GM18508 (cell line): ENCODE data around the gene INO80E.
"Not testable (repeated sequence)": the region's sequence is repeated elsewhere in the genome, so short reads cannot be mapped to it uniquely, and the experiment has no call there.

Experiments
- ATAC-seq: cut with Tn5 transposase; IDR thresholded peaks from one replicate; pipeline ENCODE4 v1.9.1; 2021; ENCODE audit warnings: moderate number of reproducible peaks; ENCODE audit not compliant: insufficient read depth, unreplicated experiment

INO80E gene

GRCh38 chr16:29995911-29996765 lies at the start of gene INO80E:
Gene INO80E, plus strand, starts transcription at chr16:29996241. Its CDS starts 70 bp downstream, at chr16:29996311.
- peak; percentile 62 for ATAC-seq

GRCh38 chr16:29947897-29948296 lies 48.1 kb upstream of the INO80E start:
- ATAC-seq = no peak

GRCh38 chr16:29950806-29951461 lies 45.1 kb upstream of the INO80E start:
- no peak for ATAC-seq

GRCh38 chr16:29951625-29952365 lies 44.2 kb upstream of the INO80E start:
- no peak for ATAC-seq

- ATAC-seq = no peak
Measured at GRCh38 chr16:29958756-29959155, 37.3 kb upstream of the INO80E start.

GRCh38 chr16:29959293-29959692 lies 36.7 kb upstream of the INO80E start:
- ATAC-seq = no peak

- not testable (repeated sequence) for ATAC-seq
Measured at GRCh38 chr16:29959821-29960220, 36.2 kb upstream of the INO80E start.

- ATAC-seq = no peak
Measured at GRCh38 chr16:29961127-29961478, 34.9 kb upstream of the INO80E start.

- ATAC-seq = no peak
Measured at GRCh38 chr16:29961479-29962343, 34.3 kb upstream of the INO80E start, which contains the start of gene TMEM219. Gene TMEM219, plus strand, starts transcription at chr16:29962079. Its CDS starts 1,065 bp downstream, at chr16:29963144.

- ATAC-seq = no peak
Measured at GRCh38 chr16:29962344-29962994, 33.6 kb upstream of the INO80E start.

GRCh38 chr16:29963021-29963743 lies 32.9 kb upstream of the INO80E start:
- no peak for ATAC-seq

- ATAC-seq = no peak
Measured at GRCh38 chr16:29968205-29968604, 27.8 kb upstream of the INO80E start.

GRCh38 chr16:29971304-29971703 lies 24.7 kb upstream of the INO80E start:
- ATAC-seq = no peak

- ATAC-seq = no peak
Measured at GRCh38 chr16:29972500-29972899, 23.5 kb upstream of the INO80E start.

GRCh38 chr16:29972992-29973383 lies 23.1 kb upstream of the INO80E start:
- no peak for ATAC-seq

- ATAC-seq = peak; percentile 52
Measured at GRCh38 chr16:29973384-29974246, 22.4 kb upstream of the INO80E start, which contains the start of gene TAOK2. Gene TAOK2, plus strand, starts transcription at chr16:29973868. Its CDS starts 3,905 bp downstream, at chr16:29977773.

GRCh38 chr16:29974291-29975133 lies 21.5 kb upstream of the INO80E start:
- no peak for ATAC-seq
